ENCODE measurements around the gene PRPF40A.

PRPF40A gene

DNA sequence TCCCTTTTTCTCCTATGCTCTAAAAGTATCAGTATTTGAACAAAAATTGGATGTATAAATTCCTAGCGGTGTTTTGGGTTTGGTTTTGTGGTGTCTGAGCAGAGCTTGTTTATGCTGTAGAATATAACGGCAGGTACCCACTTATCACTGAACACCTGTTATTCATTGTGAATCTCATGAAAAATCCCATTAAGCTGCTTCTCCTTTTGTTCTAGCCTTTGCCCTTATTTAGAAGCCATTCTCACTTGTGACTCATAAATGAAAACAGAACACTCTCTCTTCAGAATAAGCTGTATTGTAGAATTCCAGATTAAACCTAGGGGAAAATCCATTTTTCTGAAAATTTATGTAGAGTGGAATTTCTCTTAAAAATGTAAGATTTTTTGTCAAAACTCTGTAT, 104.0 kb downstream of the PRPF40A start:
- no peak for DNase-seq

DNA sequence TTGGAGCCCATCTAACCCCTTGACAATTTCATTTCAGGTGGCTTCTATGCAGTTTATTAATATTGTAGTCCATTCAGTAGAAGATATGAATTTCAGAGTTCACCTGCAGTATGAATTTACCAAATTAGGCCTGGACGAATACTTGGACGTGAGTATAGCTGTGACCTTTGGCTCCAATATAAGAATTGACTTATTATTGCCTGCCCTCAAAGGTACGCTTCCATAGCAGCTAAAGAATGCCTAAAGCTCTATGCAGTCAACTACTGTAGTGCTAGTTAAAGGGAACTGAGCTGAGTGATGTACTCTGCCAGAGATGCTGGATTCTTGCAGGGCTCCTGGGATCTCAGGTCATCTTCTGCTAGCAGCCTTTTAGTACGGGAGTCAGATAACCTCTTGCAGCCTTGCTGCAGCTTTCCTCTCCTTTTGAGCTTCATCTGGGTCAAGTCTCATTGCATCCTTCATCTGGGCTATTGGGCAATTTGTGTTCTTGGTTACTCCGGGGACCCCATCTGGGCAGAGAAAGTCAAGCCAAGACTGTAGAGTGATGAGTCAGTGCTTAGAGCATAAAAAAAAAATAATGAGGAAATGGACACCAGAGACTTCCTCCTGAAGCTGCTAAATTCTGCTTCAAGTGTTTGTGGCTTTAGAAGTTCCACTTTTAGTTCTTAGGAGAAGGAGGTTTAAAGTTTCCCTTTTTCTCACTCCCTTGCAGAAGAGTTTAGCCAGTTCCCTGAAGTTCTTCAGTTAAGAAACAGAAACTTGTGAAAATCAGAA, 105.6 kb downstream of the PRPF40A start:
- no peak for DNase-seq

DNA sequence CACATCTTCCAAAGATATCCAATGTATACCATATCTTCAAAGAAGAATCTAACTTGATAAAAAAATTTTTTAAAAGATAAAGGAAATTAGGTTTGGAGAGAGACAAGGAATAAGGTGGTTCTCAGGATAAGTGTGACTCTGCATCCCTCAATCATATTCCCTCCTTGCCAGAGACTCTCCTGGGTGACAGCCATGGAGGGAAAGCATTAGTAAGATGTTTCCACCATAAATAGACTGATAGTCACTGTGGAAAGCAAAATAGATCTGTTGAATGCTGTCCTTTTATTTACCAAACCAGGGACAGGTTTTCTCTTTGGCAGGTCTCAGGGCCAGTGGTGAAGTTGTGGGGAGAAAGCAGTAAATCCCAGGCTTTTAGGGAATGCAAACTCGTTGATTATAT, 107.6 kb downstream of the PRPF40A start:
- DNase-seq: no peak

DNA sequence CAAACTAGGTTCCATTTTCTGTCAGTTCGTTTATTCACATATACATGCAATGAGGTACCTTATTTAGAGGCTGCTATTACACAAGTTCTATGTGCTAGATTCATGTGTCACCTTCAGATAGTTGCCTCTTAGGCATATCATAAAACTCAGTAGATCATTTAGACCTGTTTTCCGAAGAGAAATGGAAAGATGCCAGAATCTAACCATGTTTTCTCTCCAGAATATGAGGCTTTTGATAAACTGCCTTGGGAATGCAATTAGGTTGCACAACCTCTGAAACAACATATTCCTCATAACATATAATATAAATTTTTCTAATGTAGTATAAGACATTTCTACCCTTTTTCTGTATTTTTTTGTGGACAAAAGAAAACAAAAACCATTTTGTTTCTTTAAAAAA, 108.1 kb downstream of the PRPF40A start:
- no peak for DNase-seq

DNA sequence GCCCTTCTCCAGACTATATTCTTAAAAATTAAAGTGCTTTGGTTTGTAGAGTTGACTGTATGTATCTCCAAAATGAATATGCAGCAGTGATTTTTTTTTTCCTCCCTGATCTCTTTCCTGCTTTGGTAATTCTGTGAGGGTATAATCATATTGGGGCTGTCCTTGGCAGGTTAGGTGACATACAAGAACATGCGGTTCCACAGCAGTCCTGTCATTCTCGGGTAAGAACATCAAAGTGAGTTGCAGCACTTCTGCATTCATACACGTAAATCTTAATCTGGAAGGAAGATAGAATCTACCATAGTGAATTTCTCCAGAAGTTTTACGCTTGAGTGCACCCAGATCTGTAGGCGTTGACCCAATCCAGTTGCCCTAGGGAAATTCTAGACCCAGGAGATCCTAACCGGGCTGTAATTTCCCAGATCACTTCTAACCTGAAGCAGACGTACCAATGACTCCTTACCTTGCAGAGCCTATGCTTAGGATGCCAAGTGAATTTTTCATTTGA, 109.4 kb downstream of the PRPF40A start:
- DNase-seq: no peak

DNA sequence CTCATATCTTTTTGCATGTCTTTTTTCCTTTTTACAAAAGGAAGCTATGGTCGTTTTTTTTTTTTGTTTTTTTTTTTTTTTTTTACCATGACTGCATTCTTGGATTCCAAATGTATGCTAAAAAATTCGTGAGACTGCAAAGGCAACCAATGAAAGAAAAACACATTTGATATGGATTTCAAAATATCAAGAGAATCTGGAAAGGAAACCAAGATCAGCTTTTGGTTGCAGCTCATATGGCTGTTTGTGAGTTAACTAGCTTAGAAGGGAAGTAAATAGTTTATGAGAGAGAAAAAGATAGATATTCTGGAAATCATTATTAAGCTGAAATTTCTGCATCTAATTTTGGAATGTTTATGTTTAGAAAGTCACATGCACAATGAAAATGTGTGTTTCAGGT, 110.3 kb downstream of the PRPF40A start:
- no peak for DNase-seq

DNA sequence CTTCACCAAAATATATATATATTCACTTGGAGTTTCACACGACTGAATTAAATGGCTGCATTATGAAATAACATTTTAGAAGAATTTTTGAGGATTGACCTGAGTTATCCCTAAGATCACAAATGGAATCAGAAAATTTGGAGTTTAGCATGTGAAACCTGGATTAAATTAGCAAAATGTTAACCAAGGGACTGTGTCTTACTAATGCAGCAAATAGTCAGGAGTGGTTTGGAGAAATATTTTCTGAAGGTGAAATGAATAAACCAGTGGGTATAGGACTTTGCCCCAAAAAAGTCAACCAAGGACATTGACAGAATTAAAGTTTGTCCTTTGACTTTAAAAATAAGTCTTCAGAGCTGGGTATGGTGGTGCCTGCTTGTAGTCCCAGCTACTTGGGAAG, 111.2 kb downstream of the PRPF40A start:
- no peak for DNase-seq

DNA sequence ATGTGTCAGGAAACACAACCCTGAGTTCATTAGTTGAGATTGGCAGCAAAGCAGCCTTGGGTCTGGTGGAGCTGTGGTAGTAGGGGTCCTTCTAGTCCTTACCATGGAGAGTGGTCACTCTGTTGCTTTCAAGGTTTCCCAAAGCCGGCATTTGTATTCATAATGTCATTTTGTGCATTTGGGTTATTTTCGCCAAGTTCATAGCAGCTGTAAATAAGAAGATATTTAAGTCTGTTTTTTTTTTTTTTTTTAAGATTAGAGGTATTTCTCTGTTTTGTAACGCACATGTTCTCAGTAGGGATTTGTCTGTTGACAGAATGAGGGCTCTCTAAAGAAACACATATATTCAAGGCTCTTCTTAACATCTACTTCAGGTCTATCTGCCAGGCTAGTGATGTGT, 114.1 kb downstream of the PRPF40A start:
- DNase-seq: no peak

DNA sequence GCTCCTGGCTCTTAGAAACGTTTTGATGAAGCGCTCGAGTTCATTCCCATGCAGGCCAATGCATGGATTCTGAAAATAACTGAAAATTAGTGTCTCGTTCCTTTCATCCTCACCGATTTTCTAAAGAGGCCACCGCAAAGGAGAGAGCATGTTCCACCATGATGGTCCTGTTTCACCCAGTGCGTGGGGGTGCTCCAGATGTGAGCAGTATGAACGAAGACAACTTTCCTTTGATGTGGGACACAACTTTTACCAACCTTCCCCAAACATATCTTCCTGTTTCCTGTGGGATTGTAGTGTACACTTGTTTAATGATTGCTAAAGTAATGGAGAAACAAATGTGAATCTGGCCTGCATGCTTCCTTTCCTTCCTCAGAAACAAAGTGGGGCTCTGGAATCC, 114.5 kb downstream of the PRPF40A start:
- no peak for DNase-seq
